Brain microvascular endothelial cell (primary cell): Measurements from ENCODE around the gene LRRC4C.

Experiments
- DNase-seq: peaks from one replicate; pipeline ENCODE4 v3.0.0-alpha.2; 2020
- H3K27ac ChIP-seq: fragments of 250-450 bp; sonication (Bioruptor Pico); 2 replicates; pipeline ENCODE4 v1.5.1; 2020; ENCODE audit warnings: mild to moderate bottlenecking, moderate library complexity
- H3K27me3 ChIP-seq: fragments of 250-450 bp; sonication (Bioruptor Pico); replicated peaks from 2 replicates; pipeline ENCODE4 v1.5.1; 2020; ENCODE audit warnings: mild to moderate bottlenecking
- H3K36me3 ChIP-seq: fragments of 250-450 bp; sonication (Bioruptor Pico); replicated peaks from 2 replicates; pipeline ENCODE4 v1.5.1; 2020; ENCODE audit warnings: mild to moderate bottlenecking
- H3K4me3 ChIP-seq: 2 replicates; pipeline ENCODE4 v1.5.1; 2011; ENCODE audit warnings: low read depth, mild to moderate bottlenecking, control low read depth, low read length, moderate library complexity
- CTCF ChIP-seq: IDR thresholded peaks from 2 replicates; pipeline ENCODE4 v1.5.1; 2011; ENCODE audit warnings: low read depth, mild to moderate bottlenecking, moderate library complexity, low read length, control low read depth, inconsistent platforms; ENCODE audit errors: missing control alignments
- in situ Hi-C: cut with HindIII; loops from 2 replicates; pipeline ENCODE4 v1.10.0; 2017; ENCODE audit warnings: low sequenced_read_pairs, low pct_ligation_motif_present

Gene LRRC4C

GRCh38 chr11:40425168-40425567 is 1034.3 kb downstream of the LRRC4C start:
- TF ChIP-seq CTCF, result peak; percentile 9
- Histone ChIP-seq H3K4me3 (no peak overlapping the region), H3K27me3 (no peaks in the 10 kb centered on the region), H3K27ac (no peak overlapping the region), H3K36me3 (no peaks in the 10 kb centered on the region)
- in situ Hi-C loops, result no loop called here
- no peak for DNase-seq

GRCh38 chr11:40421208-40421981 is 1038.1 kb downstream of the LRRC4C start:
- no peaks in the 10 kb centered on the region for H3K36me3 ChIP-seq
- no peak overlapping the region for H3K27ac ChIP-seq
- DNase-seq, result no peak
- in situ Hi-C loops, result no loop called here
- no peak for TF ChIP-seq CTCF
- no peak overlapping the region for H3K4me3 ChIP-seq
- no peaks in the 10 kb centered on the region for H3K27me3 ChIP-seq

- TF ChIP-seq CTCF, result no peak
- Histone ChIP-seq H3K36me3 (no peaks in the 10 kb centered on the region), H3K4me3 (no peak overlapping the region), H3K27me3 (no peaks in the 10 kb centered on the region), H3K27ac (no peak overlapping the region)
- in situ Hi-C loops, result no loop called here
- no peak for DNase-seq
Measured at GRCh38 chr11:40417627-40418026, 1041.8 kb downstream of the LRRC4C start.

GRCh38 chr11:40407355-40407754 is 1052.1 kb downstream of the LRRC4C start:
- no peak for TF ChIP-seq CTCF
- in situ Hi-C loops, result no loop called here
- no peaks in the 10 kb centered on the region for H3K27me3 ChIP-seq
- no peak overlapping the region for H3K4me3 ChIP-seq
- no peak overlapping the region for H3K27ac ChIP-seq
- H3K36me3 ChIP-seq, result no peaks in the 10 kb centered on the region
- no peak for DNase-seq

GRCh38 chr11:40405614-40406013 is 1053.8 kb downstream of the LRRC4C start:
- in situ Hi-C loops, result no loop called here
- Histone ChIP-seq H3K36me3 (no peaks in the 10 kb centered on the region), H3K27ac (no peak overlapping the region), H3K4me3 (no peak overlapping the region), H3K27me3 (no peaks in the 10 kb centered on the region)
- TF ChIP-seq CTCF, result no peak
- no peak for DNase-seq

GRCh38 chr11:40403321-40403720 is 1056.1 kb downstream of the LRRC4C start:
- DNase-seq, result no peak
- Histone ChIP-seq H3K36me3 (no peaks in the 10 kb centered on the region), H3K27ac (no peak overlapping the region), H3K27me3 (no peaks in the 10 kb centered on the region), H3K4me3 (no peak overlapping the region)
- in situ Hi-C loops, result no loop called here
- no peak for TF ChIP-seq CTCF
